PC-9 (cell line): ENCODE results near the gene ASB13. TPM values are rescaled to one million over a fixed set of nuclear protein-coding genes. Genes with fewer than 3 reads are reported as not detected.

Source experiments
- BruUV-seq: library from RNA; stranded (reverse); fragments of 400-500 nt; replicated peaks from 2 replicates; lab custom pipeline; 2021; lab: Mats Ljungman, UMichigan
- CTCF ChIA-PET: fragments of 300-600 bp; sonication (Branson Sonifier 250); formaldehyde crosslinking; loops from one replicate; lab custom pipeline; 2022; ENCODE audit warnings: antibody characterized with exemption; lab: Charles Lee
- POLR2A ChIA-PET: fragments of 300-600 bp; sonication (Branson Sonifier 250); formaldehyde crosslinking; loops from one replicate; lab custom pipeline; 2022; ENCODE audit warnings: antibody characterized with exemption; ENCODE audit not compliant: unreplicated experiment; lab: Charles Lee
- DNase-seq, 2 experiments: peaks; one replicate each; pipeline versions ENCODE4 v3.0.0 to v3.0.0-alpha.2; 2015 to 2022; ENCODE audit warnings: mixed read lengths in 1 of 2
- H2AFZ ChIP-seq: fragments of 200-600 bp; sonication (generic); 2 replicates; pipeline ENCODE4 v1.8.1; 2017; ENCODE audit warnings: antibody characterized with exemption
- H3F3A ChIP-seq: fragments of 200-600 bp; sonication (generic); 2 replicates; pipeline ENCODE4 v1.8.1; 2017; ENCODE audit warnings: antibody characterized with exemption, mild to moderate bottlenecking, low read depth; ENCODE audit not compliant: insufficient read depth
- H3K27ac ChIP-seq: fragments of 200-600 bp; sonication (generic); 2 replicates; pipeline ENCODE4 v1.6.1; 2016; ENCODE audit warnings: mixed run types
- H3K27me3 ChIP-seq: fragments of 200-600 bp; sonication (generic); 2 replicates; pipeline ENCODE4 v1.6.1; 2016; ENCODE audit warnings: low read depth, mixed run types; ENCODE audit not compliant: insufficient read depth
- H3K36me3 ChIP-seq: fragments of 200-600 bp; sonication (generic); 2 replicates; pipeline ENCODE4 v1.6.1; 2016; ENCODE audit warnings: low read depth, mixed run types
- H3K4me1 ChIP-seq: fragments of 200-600 bp; sonication (generic); replicated peaks from 2 replicates; pipeline ENCODE4 v1.6.1; 2016; ENCODE audit warnings: mixed run types; ENCODE audit not compliant: insufficient read depth
- H3K4me2 ChIP-seq: fragments of 200-600 bp; sonication (generic); 2 replicates; pipeline ENCODE4 v1.6.1; 2017; ENCODE audit warnings: mixed run types
- H3K4me3 ChIP-seq: fragments of 200-600 bp; sonication (generic); 2 replicates; pipeline ENCODE4 v1.6.1; 2016; ENCODE audit warnings: mixed run types
- H3K79me2 ChIP-seq: fragments of 200-600 bp; sonication (generic); 2 replicates; pipeline ENCODE4 v1.6.1; 2017; ENCODE audit warnings: low read depth, mixed run types
- H3K9me2 ChIP-seq: fragments of 200-600 bp; sonication (generic); 2 replicates; pipeline ENCODE4 v1.8.1; 2017; ENCODE audit warnings: mild to moderate bottlenecking; ENCODE audit not compliant: insufficient read depth
- H3K9me3 ChIP-seq: fragments of 200-600 bp; sonication (generic); 2 replicates; pipeline ENCODE4 v1.8.1; 2016; ENCODE audit warnings: low read depth; ENCODE audit not compliant: insufficient read depth
- H4K20me1 ChIP-seq: fragments of 200-600 bp; sonication (generic); 2 replicates; pipeline ENCODE4 v1.8.1; 2017; ENCODE audit not compliant: insufficient read depth
- CTCF ChIP-seq: fragments of 200-600 bp; sonication (generic); conservative IDR thresholded peaks from 2 replicates; pipeline ENCODE4 v1.6.1; 2017; ENCODE audit warnings: mixed run types, antibody characterized with exemption, mild to moderate bottlenecking, moderate library complexity
- EZH2 ChIP-seq: fragments of 200-600 bp; sonication (generic); IDR thresholded peaks from 2 replicates; pipeline ENCODE4 v1.8.0; 2017; ENCODE audit warnings: antibody characterized with exemption, low read depth
- intact Hi-C: fragments of 100-400 bp; cut with micrococcal nuclease; formaldehyde crosslinking; loops from one replicate; pipeline ENCODE4 v1.10.0; 2022; ENCODE audit not compliant: unreplicated experiment
- total RNA-seq: library from RNA; stranded (reverse); gene quantifications from 2 replicates; pipeline ENCODE4 v1.2.3, GENCODE V29; 2021

ASB13 gene
- total RNA-seq, 1 experiment from 2014 or later, result 22.2 TPM

GRCh38 chr10:5616046-5616445 lies 50.3 kb downstream of the ASB13 start:
- Histone ChIP-seq H4K20me1 (no peaks in the 10 kb centered on the region), H3K36me3 (no peaks in the 10 kb centered on the region), H3K27me3 (no peaks in the 10 kb centered on the region), H3K79me2 (no peaks in the 10 kb centered on the region), H3K4me2 (no peak overlapping the region), H3K9me3 (no peaks in the 10 kb centered on the region), H3K4me3 (no peak overlapping the region), H3K27ac (no peak overlapping the region), H3K9me2 (no peaks in the 10 kb centered on the region), H3K4me1 (peaks cover 34% of the 10 kb centered on the region), H2AFZ (no peak overlapping the region), H3F3A (peaks cover 22% of the 10 kb centered on the region; the same call in 1 of the 2 replicates)
- POLR2A ChIA-PET, result interaction anchor here (0.6 kb wide), 1 partner anchor 26 kb away, joined by 7 read pairs; no protein-coding TSS in a partner anchor
- BruUV-seq, result no TSS peak
- no peak for DNase-seq
- TF ChIP-seq EZH2 (no peak), CTCF (no peak)
- intact Hi-C loops, result loop anchor here (10.0 kb wide), 1 partner anchor 631 kb away; no protein-coding TSS in a partner anchor
- CTCF ChIA-PET, result no interaction called here

- Histone ChIP-seq H3K9me2 (no peaks in the 10 kb centered on the region), H3K4me1 (peaks cover 39% of the 10 kb centered on the region), H3K27ac (no peak overlapping the region), H3K4me3 (no peak overlapping the region), H3K9me3 (no peaks in the 10 kb centered on the region), H4K20me1 (no peaks in the 10 kb centered on the region), H2AFZ (no peak overlapping the region), H3K4me2 (no peak overlapping the region), H3K79me2 (no peaks in the 10 kb centered on the region), H3F3A (peaks cover 28% of the 10 kb centered on the region; the same call in 1 of the 2 replicates), H3K36me3 (no peaks in the 10 kb centered on the region), H3K27me3 (no peaks in the 10 kb centered on the region)
- BruUV-seq, result no TSS peak
- ChIA-PET CTCF (no interaction called here), POLR2A (no interaction called here)
- no peak for TF ChIP-seq EZH2
- TF ChIP-seq CTCF, result no peak
- intact Hi-C loops, result loop anchor here (10.0 kb wide), 1 partner anchor 631 kb away; no protein-coding TSS in a partner anchor
- DNase-seq, result no peak
These were observed 51.1 kb downstream of the ASB13 start for GRCh38 chr10:5615316-5615715.

- no TSS peak for BruUV-seq
- DNase-seq, result no peak
- Histone ChIP-seq H2AFZ (no peak overlapping the region), H3K36me3 (no peaks in the 10 kb centered on the region), H3K27ac (no peak overlapping the region), H4K20me1 (no peaks in the 10 kb centered on the region), H3F3A (peaks cover 38% of the 10 kb centered on the region; the same call in 1 of the 2 replicates), H3K79me2 (no peaks in the 10 kb centered on the region), H3K4me1 (peaks cover 49% of the 10 kb centered on the region), H3K9me2 (no peaks in the 10 kb centered on the region), H3K9me3 (no peaks in the 10 kb centered on the region), H3K27me3 (no peaks in the 10 kb centered on the region), H3K4me2 (no peak overlapping the region), H3K4me3 (no peak overlapping the region)
- intact Hi-C loops, result loop anchor here (10.0 kb wide), 1 partner anchor 629 kb away; no protein-coding TSS in a partner anchor
- no peak for TF ChIP-seq CTCF
- no peak for TF ChIP-seq EZH2
- POLR2A ChIA-PET, result interaction anchor here (0.7 kb wide), 1 partner anchor 95 kb away, joined by 3 read pairs; no protein-coding TSS in a partner anchor
- CTCF ChIA-PET, result no interaction called here
These were observed 52.2 kb downstream of the ASB13 start for GRCh38 chr10:5614155-5614721.
